SK-N-SH (cell line): Measurements from ENCODE around the gene DIAPH2. TPM values are rescaled to one million over a fixed set of nuclear protein-coding genes. Genes with fewer than 3 reads are reported as not detected.

Source experiments
- CTCF ChIA-PET: fragments of 300-600, 350-600 bp; formaldehyde crosslinking; extraction: SDS; loops from one replicate; lab custom pipeline; 2021; lab: Yijun Ruan, JAX
- POLR2A ChIA-PET: fragments of 350-600 bp; sonication (Branson Sonifier 250); formaldehyde crosslinking; extraction: SDS; loops from one replicate; lab custom pipeline; 2020; ENCODE audit warnings: antibody characterized with exemption, inconsistent platforms; lab: Yijun Ruan, JAX
- DNase-seq: peaks from one replicate; pipeline ENCODE4 v3.0.0; 2012
- H2AFZ ChIP-seq: fragments of 200-600 bp; sonication (generic); 2 replicates; pipeline ENCODE4 v1.8.1; 2016; ENCODE audit warnings: antibody characterized with exemption, mild to moderate bottlenecking, low read depth
- H3F3A ChIP-seq: fragments of 200-600 bp; sonication (generic); replicated peaks from 2 replicates; pipeline ENCODE3; 2016; ENCODE audit warnings: antibody characterized with exemption, mild to moderate bottlenecking; ENCODE audit not compliant: insufficient read depth
- H3K27ac ChIP-seq, 2 experiments: fragments of 200-500 bp in 1 of 2; fragments of 200-600 bp in 1 of 2; sonication (Bioruptor generic) in 1 of 2; sonication (generic), shearing (Covaris generic) in 1 of 2; 2 replicates each; pipeline versions ENCODE4 v1.5.1 to v1.6.1; 2014 to 2016; ENCODE audit warnings: low read depth in 2 of 2, inconsistent platforms in 1 of 2, low read length in 1 of 2, mild to moderate bottlenecking in 1 of 2, mixed read lengths in 1 of 2
- H3K27me3 ChIP-seq: fragments of 200-600 bp; sonication (generic), shearing (Covaris generic); 2 replicates; pipeline ENCODE4 v1.6.1; 2016; ENCODE audit warnings: mixed run types; ENCODE audit not compliant: insufficient read depth
- H3K36me3 ChIP-seq, 2 experiments: fragments of 200-500 bp in 1 of 2; fragments of 200-600 bp in 1 of 2; sonication (Bioruptor generic) in 1 of 2; sonication (generic) in 1 of 2; replicated peaks in 1 of 2; 2 replicates each; pipeline versions ENCODE3 to v1.5.1; 2014 to 2016; ENCODE audit warnings: low read length in 1 of 2, mild to moderate bottlenecking in 1 of 2; ENCODE audit not compliant: insufficient read depth in 2 of 2, control insufficient read depth in 1 of 2
- H3K4me1 ChIP-seq, 2 experiments: fragments of 200-500 bp in 1 of 2; fragments of 200-600 bp in 1 of 2; sonication (Bioruptor generic) in 1 of 2; sonication (generic), shearing (Covaris generic) in 1 of 2; 2 replicates each; pipeline versions ENCODE4 v1.5.1 to v1.6.1; 2014 to 2016; ENCODE audit warnings: low read depth in 1 of 2, low read length in 1 of 2, mixed run types in 1 of 2; ENCODE audit not compliant: insufficient read depth in 2 of 2, control insufficient read depth in 1 of 2
- H3K4me2 ChIP-seq: fragments of 200-600 bp; sonication (generic), shearing (Covaris generic); 2 replicates; pipeline ENCODE4 v1.6.1; 2017; ENCODE audit warnings: mixed run types
- H3K4me3 ChIP-seq, 2 experiments: fragments of 200-500 bp in 1 of 2; fragments of 200-600 bp in 1 of 2; sonication (Bioruptor generic) in 1 of 2; sonication (generic), shearing (Covaris generic) in 1 of 2; 2 replicates each; pipeline versions ENCODE4 v1.5.1 to v1.8.1; 2014 to 2016; ENCODE audit warnings: low read depth in 2 of 2, inconsistent platforms in 1 of 2, low read length in 1 of 2, mild to moderate bottlenecking in 1 of 2, mixed read lengths in 1 of 2, moderate library complexity in 1 of 2
- H3K79me2 ChIP-seq: fragments of 200-600 bp; sonication (generic); 2 replicates; pipeline ENCODE4 v1.8.1; 2017; ENCODE audit warnings: mild to moderate bottlenecking; ENCODE audit not compliant: insufficient read depth
- H3K9ac ChIP-seq: fragments of 200-600 bp; sonication (generic); 2 replicates; pipeline ENCODE4 v1.6.1; 2017; ENCODE audit warnings: mixed run types
- H3K9me2 ChIP-seq: fragments of 200-600 bp; sonication (generic); 2 replicates; pipeline ENCODE4 v1.6.1; 2017; ENCODE audit warnings: mixed run types
- H3K9me3 ChIP-seq: fragments of 200-600 bp; sonication (generic); 2 replicates; pipeline ENCODE4 v1.6.1; 2017; ENCODE audit warnings: mixed run types, mild to moderate bottlenecking, moderate library complexity
- H4K20me1 ChIP-seq: fragments of 200-600 bp; sonication (generic); 2 replicates; pipeline ENCODE4 v1.6.1; 2017; ENCODE audit warnings: mild to moderate bottlenecking, mixed run types; ENCODE audit not compliant: insufficient read depth
- CHD2 ChIP-seq: fragments of 150-350 bp; IDR thresholded peaks from 2 replicates; pipeline ENCODE4 v1.6.1; 2018; ENCODE audit warnings: low read length; ENCODE audit not compliant: partially characterized antibody
- ELF1 ChIP-seq: IDR thresholded peaks from 2 replicates; pipeline ENCODE4 v1.4.0; 2012
- EP300 ChIP-seq, 2 experiments: IDR thresholded peaks; 2 replicates each; pipeline versions ENCODE4 v1.4.0 to v1.6.1; 2012; ENCODE audit warnings: borderline replicate concordance in 1 of 2, low read depth in 1 of 2, low read length in 1 of 2
- EZH2phosphoT487 ChIP-seq: fragments of 200-600 bp; sonication (generic); IDR thresholded peaks from 2 replicates; pipeline ENCODE4 v1.6.1; 2017; ENCODE audit warnings: low read depth, mixed run types, mild to moderate bottlenecking, antibody characterized with exemption, moderate library complexity, borderline replicate concordance
- FOXJ3 ChIP-seq: sonication (generic); formaldehyde crosslinking; IDR thresholded peaks from 2 replicates; pipeline ENCODE4 v1.5.1; 2020; ENCODE audit warnings: mild to moderate bottlenecking, missing genetic modification reagents
- FOXM1 ChIP-seq: IDR thresholded peaks from 2 replicates; pipeline ENCODE4 v1.4.0; 2012; ENCODE audit warnings: low read depth, mild to moderate bottlenecking
- GABPA ChIP-seq: IDR thresholded peaks from 2 replicates; pipeline ENCODE4 v1.4.0; 2012; ENCODE audit warnings: low read depth, mild to moderate bottlenecking
- GATA2 ChIP-seq: sonication (generic); formaldehyde crosslinking; IDR thresholded peaks from 2 replicates; pipeline ENCODE4 v1.5.0; 2020; ENCODE audit warnings: mild to moderate bottlenecking, missing genetic modification reagents
- IRF3 ChIP-seq: fragments of 150-350 bp; IDR thresholded peaks from 2 replicates; pipeline ENCODE4 v1.6.1; 2016; ENCODE audit warnings: mild to moderate bottlenecking, low read depth, low read length
- JUND ChIP-seq: IDR thresholded peaks from 2 replicates; pipeline ENCODE4 v1.4.0; 2012
- MAX ChIP-seq: IDR thresholded peaks from 2 replicates; pipeline ENCODE4 v1.4.0; 2012; ENCODE audit warnings: low read depth
- MEF2A ChIP-seq: IDR thresholded peaks from 2 replicates; pipeline ENCODE4 v1.4.0; 2012; ENCODE audit warnings: low read depth, borderline replicate concordance
- NRF1 ChIP-seq: IDR thresholded peaks from 2 replicates; pipeline ENCODE4 v1.6.1; 2012; ENCODE audit warnings: low read depth, mild to moderate bottlenecking, low read length
- RFX5 ChIP-seq: IDR thresholded peaks from 2 replicates; pipeline ENCODE4 v1.6.1; 2012; ENCODE audit warnings: mild to moderate bottlenecking, improper control_type of control experiment, low read length
- RXRA ChIP-seq: IDR thresholded peaks from 2 replicates; pipeline ENCODE4 v1.4.0; 2012; ENCODE audit warnings: low read depth, mild to moderate bottlenecking, borderline replicate concordance
- SIN3A ChIP-seq: IDR thresholded peaks from 2 replicates; pipeline ENCODE4 v1.6.1; 2012; ENCODE audit warnings: low read depth, mild to moderate bottlenecking, low read length, moderate library complexity, borderline replicate concordance
- SMC3 ChIP-seq: IDR thresholded peaks from 2 replicates; pipeline ENCODE4 v1.6.1; 2012; ENCODE audit warnings: low read depth, low read length, improper control_type of control experiment
- TAF1 ChIP-seq: IDR thresholded peaks from 2 replicates; pipeline ENCODE4 v1.6.1; 2012; ENCODE audit warnings: low read depth, mild to moderate bottlenecking, low read length, moderate library complexity, borderline replicate concordance
- TCF12 ChIP-seq: IDR thresholded peaks from 2 replicates; pipeline ENCODE4 v1.4.0; 2012
- USF1 ChIP-seq: IDR thresholded peaks from 2 replicates; pipeline ENCODE4 v1.4.0; 2012; ENCODE audit warnings: low read depth, borderline replicate concordance
- USF2 ChIP-seq: fragments of 150-350 bp; IDR thresholded peaks from 2 replicates; pipeline ENCODE4 v1.6.1; 2017; ENCODE audit warnings: antibody characterized with exemption, low read length, low read depth, borderline replicate concordance
- YY1 ChIP-seq: IDR thresholded peaks from 2 replicates; pipeline ENCODE4 v1.4.0; 2012; ENCODE audit warnings: low read depth, mild to moderate bottlenecking
- ZBTB33 ChIP-seq: IDR thresholded peaks from 2 replicates; pipeline ENCODE4 v1.4.0; 2012; ENCODE audit warnings: low read depth, borderline replicate concordance
- WGBS: methylation state at CpG from one replicate; pipeline ENCODE4 v1.1.6; 2017; ENCODE audit warnings: low lambda C conversion rate; 5-methylcytosine and 5-hydroxymethylcytosine counted together
- polyA plus RNA-seq, 3 experiments: library from polyadenylated mRNA; depleted of rRNA; stranded (reverse); fragments of >200 nt; gene quantifications; 2 replicates each; pipeline ENCODE4 v1.2.3, GENCODE V29; 2012

Gene DIAPH2
- polyA plus RNA-seq, 1 of the 3 experiments (the other 2 are of a cell fraction), result 1.1 TPM

- no peak overlapping the region for H3K9ac ChIP-seq
- no peak overlapping the region for H3K4me2 ChIP-seq
- no peaks in the 10 kb centered on the region for H3K9me2 ChIP-seq
- H3K27ac ChIP-seq, result no peak overlapping the region
- no peaks in the 10 kb centered on the region for H3K9me3 ChIP-seq
- no peaks in the 10 kb centered on the region for H3K36me3 ChIP-seq
- no peaks in the 10 kb centered on the region for H4K20me1 ChIP-seq
- no peaks in the 10 kb centered on the region for H3F3A ChIP-seq
- no peak for TF ChIP-seq ZBTB33
- TF ChIP-seq CHD2, result no peak
- TF ChIP-seq JUND, result no peak
- no peak for TF ChIP-seq RXRA
- no peak for TF ChIP-seq USF2
- no peak for TF ChIP-seq ELF1
- TF ChIP-seq GABPA, result no peak
- no peak for TF ChIP-seq RFX5
- TF ChIP-seq TCF12, result no peak
- no peak for TF ChIP-seq USF1
- TF ChIP-seq MEF2A, result no peak
- TF ChIP-seq IRF3, result no peak
- no peak for TF ChIP-seq EZH2phosphoT487
- TF ChIP-seq MAX, result no peak
- ChIA-PET POLR2A (no interaction called here), CTCF (no interaction called here)
- 43% methylated on average over 2 of the region's 2 CpGs for whole genome bisulfite sequencing
- no peak overlapping the region for H2AFZ ChIP-seq
- H3K79me2 ChIP-seq, result no peaks in the 10 kb centered on the region
- DNase-seq, result no peak
- no peak overlapping the region for H3K4me3 ChIP-seq
- H3K27me3 ChIP-seq, result no peaks in the 10 kb centered on the region
- H3K4me1 ChIP-seq, result no peaks in the 10 kb centered on the region
These were observed 309.5 kb downstream of the DIAPH2 start for GRCh38 chrX:96994093-96994492.

GRCh38 chrX:96997196-96997595 lies 312.6 kb downstream of the DIAPH2 start:
- Histone ChIP-seq H3K9me3 (no peaks in the 10 kb centered on the region), H3K36me3 (no peaks in the 10 kb centered on the region), H3K4me3 (no peak overlapping the region), H3K9ac (no peak overlapping the region), H3K4me2 (no peak overlapping the region), H3F3A (no peaks in the 10 kb centered on the region), H4K20me1 (no peaks in the 10 kb centered on the region), H3K4me1 (no peaks in the 10 kb centered on the region), H2AFZ (no peak overlapping the region), H3K27ac (no peak overlapping the region), H3K9me2 (no peaks in the 10 kb centered on the region), H3K27me3 (no peaks in the 10 kb centered on the region), H3K79me2 (no peaks in the 10 kb centered on the region)
- WGBS, result 33% methylated on average over 4 of the region's 4 CpGs
- CTCF ChIA-PET, result no interaction called here
- POLR2A ChIA-PET, result no interaction called here
- no peak for DNase-seq
- TF ChIP-seq EP300 (IDR thresholded peaks at IDR 0.05; ENCODE audit: borderline replicate concordance in 1 of 2, low read depth in 1 of 2, low read length in 1 of 2) (no peak), JUND (no peak), SIN3A (no peak), USF2 (no peak), TAF1 (no peak), GATA2 (CRISPR knock-in tag) (no peak), NRF1 (no peak), SMC3 (no peak), FOXM1 (no peak), EZH2phosphoT487 (no peak), RXRA (no peak), GABPA (no peak), MEF2A (no peak), YY1 (no peak), FOXJ3 (CRISPR knock-in tag) (no peak)
